NT2/D1 (cell line): ENCODE results near the gene ARID1A.

ENCODE experiments used
- SUZ12 ChIP-seq: IDR thresholded peaks from 2 replicates; pipeline ENCODE4 v1.6.1; 2011; ENCODE audit not compliant: insufficient read length, insufficient read depth; ENCODE audit errors: extremely low read depth
- YY1 ChIP-seq: IDR thresholded peaks from 2 replicates; pipeline ENCODE4 v1.6.1; 2011; ENCODE audit not compliant: insufficient read length, insufficient read depth

DNA sequence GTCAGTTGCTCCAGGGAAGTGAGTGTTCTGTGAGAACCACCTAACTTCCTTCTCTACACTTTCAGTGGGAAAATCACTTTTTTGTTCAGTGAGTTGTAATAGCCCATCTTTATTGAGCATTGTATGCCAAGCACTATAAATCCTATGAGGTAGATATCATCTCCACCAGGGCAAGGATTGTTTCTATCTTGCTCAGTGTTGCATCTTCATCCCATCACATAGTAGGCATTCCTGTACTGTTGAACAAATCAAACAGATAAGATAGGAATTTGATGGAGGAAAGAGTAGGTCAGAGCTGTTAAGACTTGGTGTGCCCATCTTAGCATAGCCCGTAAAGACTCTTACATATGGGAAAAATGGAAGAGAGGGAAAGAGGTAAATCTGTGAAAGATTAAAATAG is 89.1 kb downstream of the ARID1A start:
- TF ChIP-seq SUZ12 (no peak), YY1 (no peak)
